A673 (cell line): ENCODE results near the gene PIGP.

ENCODE experiments used
- EZH2 ChIP-seq: fragments of 200-600 bp; sonication (generic); IDR thresholded peaks from 2 replicates; pipeline ENCODE4 v1.6.1; 2017; ENCODE audit warnings: borderline replicate concordance, low read depth, mild to moderate bottlenecking, mixed read lengths, antibody characterized with exemption, low read length; ENCODE audit not compliant: poor library complexity, severe bottlenecking
- TF ChIP-seq, protein P1 (sequence below): fragments of 300-800, 200-600 bp; sonication (generic); conservative IDR thresholded peaks from 2 replicates; pipeline ENCODE4 v1.5.1; 2017; ENCODE audit warnings: low read depth, mild to moderate bottlenecking, antibody characterized with exemption, low read length, moderate library complexity, mixed read lengths

DNA sequence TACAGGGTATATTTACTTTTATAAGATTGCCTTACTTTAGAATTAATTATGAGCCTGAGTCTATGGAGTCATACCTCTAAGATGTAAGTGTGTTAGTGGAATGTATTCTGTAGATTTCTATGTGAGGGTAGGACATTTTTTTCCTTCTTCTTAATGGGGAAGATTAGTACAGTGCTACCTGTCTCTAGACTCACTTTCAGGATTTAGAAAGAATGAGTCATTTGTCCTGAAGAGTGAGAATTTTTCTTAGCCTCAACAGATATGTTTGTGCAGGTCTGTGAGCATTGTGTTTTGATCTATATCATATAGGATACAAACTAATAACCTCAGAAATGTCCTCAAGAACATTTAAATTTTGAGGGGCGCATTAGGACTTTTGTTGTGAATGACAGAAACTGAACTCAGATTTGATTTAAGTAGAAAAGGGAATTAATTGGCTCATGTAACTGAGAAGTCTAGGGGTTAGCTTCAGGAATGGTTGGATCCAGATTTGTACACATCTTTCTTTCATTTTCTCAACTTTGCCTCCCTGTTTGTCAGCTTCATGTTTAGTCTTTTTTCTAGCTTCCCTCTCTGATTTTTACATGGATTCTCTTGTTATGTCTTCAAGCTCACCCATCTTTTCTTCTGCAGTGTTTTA is 45.4 kb upstream of the PIGP start:
- TF ChIP-seq, protein P1, sequence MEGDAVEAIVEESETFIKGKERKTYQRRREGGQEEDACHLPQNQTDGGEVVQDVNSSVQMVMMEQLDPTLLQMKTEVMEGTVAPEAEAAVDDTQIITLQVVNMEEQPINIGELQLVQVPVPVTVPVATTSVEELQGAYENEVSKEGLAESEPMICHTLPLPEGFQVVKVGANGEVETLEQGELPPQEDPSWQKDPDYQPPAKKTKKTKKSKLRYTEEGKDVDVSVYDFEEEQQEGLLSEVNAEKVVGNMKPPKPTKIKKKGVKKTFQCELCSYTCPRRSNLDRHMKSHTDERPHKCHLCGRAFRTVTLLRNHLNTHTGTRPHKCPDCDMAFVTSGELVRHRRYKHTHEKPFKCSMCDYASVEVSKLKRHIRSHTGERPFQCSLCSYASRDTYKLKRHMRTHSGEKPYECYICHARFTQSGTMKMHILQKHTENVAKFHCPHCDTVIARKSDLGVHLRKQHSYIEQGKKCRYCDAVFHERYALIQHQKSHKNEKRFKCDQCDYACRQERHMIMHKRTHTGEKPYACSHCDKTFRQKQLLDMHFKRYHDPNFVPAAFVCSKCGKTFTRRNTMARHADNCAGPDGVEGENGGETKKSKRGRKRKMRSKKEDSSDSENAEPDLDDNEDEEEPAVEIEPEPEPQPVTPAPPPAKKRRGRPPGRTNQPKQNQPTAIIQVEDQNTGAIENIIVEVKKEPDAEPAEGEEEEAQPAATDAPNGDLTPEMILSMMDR = no peak
- TF ChIP-seq EZH2 = no peak
